GM18508 (cell line): Measurements from ENCODE around the gene CCR5AS.
A peak's percentile ranks its signal among the peaks of the same experiment; 100 is the strongest.
"Not testable (repeated sequence)": the region's sequence is repeated elsewhere in the genome, so short reads cannot be mapped to it uniquely, and the experiment has no call there.

Experiments used
- ATAC-seq: cut with Tn5 transposase; IDR thresholded peaks from one replicate; pipeline ENCODE4 v1.9.1; 2021; ENCODE audit warnings: moderate number of reproducible peaks; ENCODE audit not compliant: insufficient read depth, unreplicated experiment

The CCR5AS gene

DNA sequence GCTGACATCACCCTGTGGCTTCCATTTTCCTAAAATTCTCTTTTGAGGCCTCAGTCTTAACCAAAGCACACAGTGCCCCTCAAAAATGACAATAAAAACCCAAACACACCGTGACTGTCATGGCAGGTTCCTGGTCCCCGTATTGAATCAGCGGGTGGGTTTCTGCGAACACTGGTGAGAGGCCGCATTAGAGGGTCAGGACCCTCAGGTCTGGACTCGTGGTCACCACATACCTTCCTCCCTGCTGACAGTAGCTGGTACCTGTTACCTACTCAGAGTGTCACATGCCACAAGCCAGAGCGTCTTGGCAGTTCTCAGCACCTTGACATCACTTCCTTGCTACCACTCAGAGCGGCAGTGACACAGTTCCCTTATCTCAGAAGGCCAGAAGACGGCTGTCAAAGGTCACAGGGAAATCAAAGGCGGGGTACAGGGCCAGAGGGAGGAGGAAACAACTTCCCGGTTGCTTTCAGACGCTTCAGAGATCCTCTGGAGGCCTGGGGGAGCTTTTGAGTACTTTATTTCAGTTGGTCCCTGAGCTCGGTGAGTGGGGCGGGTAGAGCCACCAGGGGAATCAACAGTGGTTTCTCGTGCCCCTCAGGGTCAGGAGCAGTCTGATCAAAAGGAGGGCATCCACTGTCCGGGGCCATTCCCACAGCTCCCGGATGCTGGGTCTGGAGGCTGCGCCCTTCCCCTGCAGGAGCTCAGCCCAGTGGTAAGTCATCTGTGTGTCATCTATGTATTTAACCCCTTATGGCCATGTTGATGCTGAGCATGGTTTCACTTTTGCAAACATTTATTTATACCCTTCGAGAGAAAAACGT lies at the start of gene CCR5AS, which contains the start of gene CCRL2:
CCR5AS (minus strand) TSS at position 279 of the 824 bp plus-strand sequence.
CCRL2 (plus strand) TSS at position 472 of the 824 bp plus-strand sequence. CDS start 821 bp downstream, outside the sequence.
- ATAC-seq = no peak

- ATAC-seq = no peak
These were observed 49.3 kb upstream of the CCR5AS start for GRCh38 chr3:46456118-46456517.

DNA sequence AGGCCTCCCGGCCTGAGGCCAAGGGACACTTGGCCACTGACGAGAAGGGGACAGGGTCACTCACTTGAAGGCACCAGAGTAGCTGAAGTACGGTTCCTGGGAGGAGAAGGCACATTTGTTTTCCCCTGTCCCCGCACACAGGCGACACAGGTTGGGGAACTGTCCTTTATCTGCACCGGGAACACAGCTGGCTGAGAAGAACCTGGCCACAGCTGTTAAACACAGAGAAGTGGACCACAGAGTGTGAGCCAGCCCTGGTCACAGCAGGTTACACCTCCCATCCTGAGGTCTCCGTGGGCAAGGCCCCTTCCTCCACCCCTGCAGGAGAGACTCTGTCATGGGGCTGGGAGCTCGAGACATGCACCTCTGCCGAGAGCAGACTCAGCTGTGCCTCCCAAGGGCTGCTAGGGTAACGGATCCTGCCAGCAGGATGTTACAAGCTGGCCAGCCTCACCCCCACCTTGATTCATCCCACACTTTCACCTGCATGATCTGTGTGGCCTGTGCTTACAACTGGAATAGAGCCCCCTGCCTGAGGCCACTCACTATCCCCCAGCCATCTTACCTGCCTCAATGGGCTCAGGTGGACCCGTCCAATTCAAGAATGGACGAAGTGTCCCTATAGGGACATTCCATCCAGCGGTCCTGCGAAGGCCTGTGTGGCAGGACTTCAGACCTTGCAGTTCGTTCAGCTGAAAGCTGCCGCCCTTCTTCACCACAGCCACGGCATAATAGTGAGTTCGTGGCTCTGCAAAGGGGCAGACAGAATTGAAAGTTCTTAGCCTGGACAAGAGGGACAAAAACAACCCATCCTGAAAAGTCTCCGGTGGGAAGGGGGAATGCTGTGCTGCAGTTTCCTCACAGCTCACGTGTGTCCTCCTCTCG lies 48.6 kb upstream of the CCR5AS start:
- ATAC-seq = no peak

DNA sequence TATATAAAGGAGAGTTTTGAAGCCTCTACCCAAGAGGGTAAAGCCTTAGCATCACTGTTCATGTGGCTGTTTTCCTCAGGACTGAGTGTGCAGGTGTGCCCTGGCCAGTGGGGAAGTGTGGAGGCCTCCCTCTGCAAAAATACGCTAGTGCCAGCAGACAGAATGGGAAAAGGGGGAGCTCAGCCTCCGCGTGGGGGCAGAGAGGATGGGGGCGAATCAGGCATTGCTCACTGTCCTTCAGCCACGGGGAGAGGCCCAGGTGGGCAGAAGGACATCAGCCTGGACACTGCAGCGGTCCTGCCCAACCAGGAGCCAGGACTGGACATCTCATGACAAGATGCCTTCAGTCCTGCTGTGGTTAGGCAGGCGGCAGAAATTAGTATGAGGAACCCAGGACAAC lies 47.7 kb upstream of the CCR5AS start:
- no peak for ATAC-seq

GRCh38 chr3:46454209-46454595 lies 47.3 kb upstream of the CCR5AS start:
- ATAC-seq = no peak

DNA sequence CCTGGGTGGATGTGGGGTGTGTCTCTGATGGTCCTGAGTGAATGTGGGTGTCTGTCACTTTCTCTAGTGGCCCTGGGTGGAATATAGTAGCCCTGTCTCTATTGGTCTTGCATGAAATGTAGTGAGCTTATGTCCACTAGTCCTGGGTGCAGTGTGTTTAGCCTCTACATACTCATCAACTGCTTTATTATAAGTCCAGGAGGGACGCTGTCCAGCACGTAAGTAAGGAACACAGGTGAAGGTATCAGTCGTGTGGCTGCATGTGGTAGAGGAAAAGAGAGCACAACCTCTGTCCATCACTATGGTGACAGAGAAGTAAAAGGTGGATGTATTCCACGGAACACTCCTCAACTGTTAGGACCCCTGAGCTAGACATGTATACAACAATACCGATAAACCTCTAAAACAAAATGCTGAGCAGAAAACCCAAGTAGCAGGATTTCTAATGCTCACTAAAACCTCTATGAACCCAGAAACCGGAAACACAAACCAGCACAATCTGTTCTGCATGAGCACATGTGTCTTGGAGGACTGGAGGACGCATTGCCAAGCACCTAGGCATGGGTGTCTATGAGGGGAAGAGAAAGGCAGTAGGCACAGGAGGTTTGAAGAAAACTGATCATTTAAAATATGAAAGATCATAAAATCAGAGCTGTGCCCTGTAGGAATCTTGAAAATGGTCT lies 46.8 kb upstream of the CCR5AS start:
- no peak for ATAC-seq

DNA sequence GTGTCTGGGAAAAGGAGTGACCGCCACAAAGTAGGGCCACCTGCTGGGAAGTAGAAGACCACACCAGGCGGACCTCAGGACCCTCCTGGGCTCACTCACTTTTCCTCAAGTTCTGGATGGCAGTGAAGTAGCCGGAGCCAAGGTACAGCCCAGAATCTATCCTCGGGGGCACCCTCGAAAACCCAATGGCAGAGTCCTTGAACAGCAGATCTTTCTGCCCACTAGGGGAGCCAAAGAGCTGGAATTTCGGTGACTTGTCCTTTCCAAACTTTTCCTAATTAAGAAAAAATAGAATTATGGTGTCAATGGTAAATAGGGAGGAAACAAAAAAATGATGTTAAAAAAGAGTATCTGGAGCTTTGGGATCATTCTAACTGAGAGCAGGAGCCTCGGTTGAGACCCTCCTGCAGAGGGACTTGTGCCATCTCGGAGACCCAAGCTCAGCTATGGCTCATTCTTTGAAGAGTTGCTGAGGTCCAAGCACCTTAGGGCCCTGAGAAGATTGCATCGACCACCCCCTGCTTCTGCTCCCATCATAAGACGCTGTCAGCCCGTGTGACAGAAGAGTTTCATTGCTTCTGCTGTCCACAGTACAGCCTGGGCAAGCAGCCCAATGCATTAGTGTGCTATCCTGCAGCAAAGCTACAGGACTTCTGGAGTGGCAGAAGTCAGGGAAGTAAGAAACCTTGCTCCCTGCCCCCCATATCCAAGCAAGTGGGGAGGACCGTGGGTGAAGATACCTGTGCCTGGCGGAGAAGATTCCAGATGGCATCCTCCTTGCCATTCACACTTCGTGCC lies 43.1 kb upstream of the CCR5AS start:
- no peak for ATAC-seq

DNA sequence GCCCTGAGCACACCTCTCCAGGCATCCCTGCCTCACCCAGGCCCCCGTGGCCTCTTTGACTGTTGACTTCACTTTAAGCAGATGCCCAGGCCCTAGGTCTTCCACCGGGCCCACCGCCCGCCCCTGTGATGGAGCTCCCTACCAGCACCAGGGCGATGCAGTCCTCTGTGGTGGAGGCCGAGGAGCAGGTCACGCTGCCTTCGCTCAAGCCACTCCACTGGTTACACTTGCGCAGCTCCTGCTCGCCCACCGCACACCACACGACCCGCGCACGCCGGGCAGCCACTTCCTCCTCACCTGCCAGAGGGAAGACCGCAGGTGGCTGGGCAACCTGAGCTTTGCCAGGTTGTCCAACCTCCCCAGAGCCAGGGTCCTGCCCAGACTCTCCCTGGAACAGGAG lies 41.9 kb upstream of the CCR5AS start:
- no peak for ATAC-seq

DNA sequence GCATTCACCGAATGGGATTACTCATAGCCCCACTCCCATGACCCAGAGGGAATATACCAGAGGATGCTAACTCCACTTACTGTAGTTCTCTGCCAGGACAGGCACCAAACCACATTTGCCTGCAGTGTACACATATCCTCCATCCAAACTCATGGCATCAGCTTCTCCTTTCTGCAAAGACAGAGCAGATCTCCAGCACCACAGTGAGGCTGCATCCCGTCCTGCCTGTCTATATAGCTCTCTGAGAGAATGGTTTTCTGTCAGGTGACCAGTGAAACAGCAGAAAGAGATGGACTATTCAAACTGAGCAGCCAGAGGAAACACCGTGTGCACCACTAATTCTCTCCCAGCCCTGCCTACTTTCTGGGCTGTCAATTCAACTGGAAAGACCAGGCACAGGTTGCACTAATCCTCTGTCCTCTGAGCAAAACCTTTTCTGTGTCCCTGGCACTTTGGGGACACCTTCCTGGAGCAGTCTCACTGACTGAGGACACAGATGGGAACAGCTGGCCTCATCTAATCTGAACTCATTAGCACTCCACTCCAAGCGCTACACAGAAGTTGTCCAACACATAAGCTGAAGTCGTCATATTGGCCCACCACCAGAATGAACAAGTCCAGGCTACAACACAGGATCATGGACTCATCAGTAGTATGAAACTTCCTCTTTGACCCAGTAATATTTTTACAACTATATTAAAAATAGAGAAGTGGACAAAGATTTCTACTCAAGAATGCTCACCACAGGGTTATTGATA lies 40.5 kb upstream of the CCR5AS start:
- ATAC-seq = no peak

GRCh38 chr3:46442576-46443530 lies 36.0 kb upstream of the CCR5AS start:
- no peak for ATAC-seq

- peak; percentile 76 for ATAC-seq
These were observed 33.8 kb upstream of the CCR5AS start for GRCh38 chr3:46440531-46441294.

GRCh38 chr3:46438831-46439230 lies 32.0 kb upstream of the CCR5AS start:
- no peak for ATAC-seq

- ATAC-seq = no peak
These were observed 28.3 kb upstream of the CCR5AS start for GRCh38 chr3:46435081-46435726.

DNA sequence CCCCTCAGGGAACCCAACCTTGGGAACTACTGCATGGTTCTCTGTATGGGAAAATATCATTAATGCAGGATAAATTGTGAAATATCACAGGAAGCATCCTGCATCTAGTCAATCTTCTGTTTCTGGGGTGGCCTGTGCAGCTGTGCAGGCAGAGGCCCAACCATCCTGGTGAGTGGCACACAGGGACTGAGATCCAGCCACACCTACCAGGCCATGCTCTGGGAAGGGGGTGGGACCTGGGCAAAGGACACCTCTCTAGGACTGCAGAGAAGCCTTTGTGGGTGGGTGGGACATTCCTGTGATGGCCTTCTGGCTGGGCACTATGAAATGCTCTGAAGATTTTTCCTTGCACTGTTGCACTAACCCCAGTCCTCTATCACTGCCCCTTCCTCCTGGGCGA lies 27.0 kb upstream of the CCR5AS start:
- no peak for ATAC-seq

GRCh38 chr3:46433118-46433517 lies 26.3 kb upstream of the CCR5AS start:
- ATAC-seq = not testable (repeated sequence)

GRCh38 chr3:46431905-46432304 lies 25.0 kb upstream of the CCR5AS start:
- ATAC-seq = not testable (repeated sequence)

- ATAC-seq = not testable (repeated sequence)
These were observed 24.0 kb upstream of the CCR5AS start for GRCh38 chr3:46430879-46431278.
